Measurements from ENCODE around the gene ATP1A1.

Gene ATP1A1

GRCh38 chr1:116353155-116353554, 19.9 kb upstream of the ATP1A1 start:
- ATAC-seq (replicated peaks), result no peak
- no peak overlapping the region for H3K4me3 Mint-ChIP-seq
- no peak for DNase-seq
- peaks cover 0 to 5% of the 10 kb centered on the region in 2 donors for H3K9me3 Mint-ChIP-seq
- H3K27ac Mint-ChIP-seq, result no peak overlapping the region
- no peaks in the 10 kb centered on the region for H3K36me3 Mint-ChIP-seq
- no peaks in the 10 kb centered on the region for H3K4me1 Mint-ChIP-seq
- peaks cover 10 to 49% of the 10 kb centered on the region in 2 donors for H3K27me3 Mint-ChIP-seq

DNA sequence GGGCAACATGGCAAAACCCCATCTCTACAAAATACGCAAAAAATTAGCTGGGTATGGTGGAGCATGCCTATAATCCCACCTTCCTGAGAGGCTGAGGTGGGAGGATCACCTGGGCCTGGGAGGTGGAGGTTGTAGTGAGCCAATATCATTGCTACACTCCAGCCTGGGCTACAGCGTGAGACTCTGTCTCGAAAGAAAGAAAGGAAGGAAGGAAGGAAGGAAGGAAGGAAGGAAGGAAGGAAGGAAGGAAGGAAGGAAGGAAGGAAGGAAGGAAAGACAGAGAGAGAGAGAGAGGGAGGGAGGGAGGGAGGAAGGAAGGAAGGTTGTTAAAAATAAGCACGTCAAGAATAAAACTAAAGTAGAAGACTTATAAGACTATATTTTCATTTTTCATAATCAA, 17.0 kb upstream of the ATP1A1 start:
- Mint-ChIP-seq H3K27me3 (peaks cover 4 to 28% of the 10 kb centered on the region in 2 donors), H3K36me3 (no peaks in the 10 kb centered on the region), H3K27ac (no peak overlapping the region)

GRCh38 chr1:116356673-116357072, 16.4 kb upstream of the ATP1A1 start:
- Mint-ChIP-seq H3K4me3 (no peak overlapping the region), H3K4me1 (no peaks in the 10 kb centered on the region), H3K27me3 (peaks cover 4 to 25% of the 10 kb centered on the region in 2 donors), H3K9me3 (peaks cover 0 to 2% of the 10 kb centered on the region in 2 donors), H3K36me3 (no peaks in the 10 kb centered on the region), H3K27ac (no peak overlapping the region)
- no peak for DNase-seq
- ATAC-seq (replicated peaks), result no peak

More for the DNA sequence above, 17.0 kb upstream of the ATP1A1 start:
- no peak for ATAC-seq (replicated peaks)
- no peak for DNase-seq
- no peaks in the 10 kb centered on the region for H3K4me1 Mint-ChIP-seq
- no peak overlapping the region for H3K4me3 Mint-ChIP-seq
- H3K9me3 Mint-ChIP-seq, result peaks cover 0 to 2% of the 10 kb centered on the region in 2 donors

DNA sequence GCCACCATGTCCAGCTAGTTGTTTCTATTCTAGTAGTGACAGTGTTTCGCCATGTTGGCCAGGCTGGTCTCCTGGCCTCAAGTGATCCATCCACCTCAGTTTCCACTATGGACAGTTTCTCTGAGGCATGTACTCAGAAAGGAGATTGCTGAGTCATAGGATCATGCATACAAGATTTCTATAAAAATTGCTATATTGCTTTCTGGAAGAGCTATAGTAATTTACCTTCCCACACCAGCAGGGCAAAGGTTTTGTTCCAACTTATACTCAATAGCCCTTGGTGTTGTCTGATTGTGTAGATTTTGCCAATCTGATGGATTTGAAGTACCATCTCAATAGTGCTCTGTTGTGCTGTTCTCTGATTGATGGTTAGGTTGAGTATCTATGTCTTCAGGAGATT, 15.6 kb upstream of the ATP1A1 start:
- DNase-seq (no peak), ATAC-seq (replicated peaks) (no peak)
- H3K27ac Mint-ChIP-seq, result no peak overlapping the region
- peaks cover 0 to 2% of the 10 kb centered on the region in 2 donors for H3K9me3 Mint-ChIP-seq
- H3K4me1 Mint-ChIP-seq, result no peaks in the 10 kb centered on the region
- H3K27me3 Mint-ChIP-seq, result peaks cover 11 to 25% of the 10 kb centered on the region in 2 donors
- H3K4me3 Mint-ChIP-seq, result no peak overlapping the region
- no peaks in the 10 kb centered on the region for H3K36me3 Mint-ChIP-seq

- peaks cover 0 to 2% of the 10 kb centered on the region in 2 donors for H3K9me3 Mint-ChIP-seq
- no peak overlapping the region for H3K27ac Mint-ChIP-seq
- H3K27me3 Mint-ChIP-seq, result peaks cover 17 to 23% of the 10 kb centered on the region in 2 donors
Observed at GRCh38 chr1:116359060-116359830, 13.8 kb upstream of the ATP1A1 start.

GRCh38 chr1:116359871-116360270, 13.2 kb upstream of the ATP1A1 start:
- peaks cover 0 to 2% of the 10 kb centered on the region in 2 donors for H3K9me3 Mint-ChIP-seq
- H3K27me3 Mint-ChIP-seq, result peaks cover 17% of the 10 kb centered on the region in 2 donors
- H3K27ac Mint-ChIP-seq, result no peak overlapping the region
- ATAC-seq (replicated peaks) (no peak), DNase-seq (no peak)
- H3K4me1 Mint-ChIP-seq, result no peaks in the 10 kb centered on the region
- no peak overlapping the region for H3K4me3 Mint-ChIP-seq
- H3K36me3 Mint-ChIP-seq, result no peaks in the 10 kb centered on the region

More at GRCh38 chr1:116359060-116359830, 13.8 kb upstream of the ATP1A1 start:
- H3K36me3 Mint-ChIP-seq, result no peaks in the 10 kb centered on the region
- no peak overlapping the region for H3K4me3 Mint-ChIP-seq
- no peaks in the 10 kb centered on the region for H3K4me1 Mint-ChIP-seq
- no peak for ATAC-seq (replicated peaks)
- DNase-seq, result no peak

GRCh38 chr1:116360429-116361173, 12.4 kb upstream of the ATP1A1 start:
- ATAC-seq (replicated peaks) (no peak), DNase-seq (no peak)
- Mint-ChIP-seq H3K36me3 (no peaks in the 10 kb centered on the region), H3K27ac (no peak overlapping the region), H3K4me3 (no peak overlapping the region), H3K27me3 (peaks cover 14 to 17% of the 10 kb centered on the region in 2 donors), H3K4me1 (no peaks in the 10 kb centered on the region), H3K9me3 (peaks cover 0 to 2% of the 10 kb centered on the region in 2 donors)

- peaks cover 11 to 18% of the 10 kb centered on the region in 2 donors for H3K27me3 Mint-ChIP-seq
- no peaks in the 10 kb centered on the region for H3K4me1 Mint-ChIP-seq
- no peak overlapping the region for H3K4me3 Mint-ChIP-seq
- H3K27ac Mint-ChIP-seq, result no peak overlapping the region
- no peak for ATAC-seq (replicated peaks)
- no peaks in the 10 kb centered on the region for H3K36me3 Mint-ChIP-seq
- no peak for DNase-seq
- H3K9me3 Mint-ChIP-seq, result no peaks in the 10 kb centered on the region
Observed at GRCh38 chr1:116361648-116362047, 11.4 kb upstream of the ATP1A1 start.

DNA sequence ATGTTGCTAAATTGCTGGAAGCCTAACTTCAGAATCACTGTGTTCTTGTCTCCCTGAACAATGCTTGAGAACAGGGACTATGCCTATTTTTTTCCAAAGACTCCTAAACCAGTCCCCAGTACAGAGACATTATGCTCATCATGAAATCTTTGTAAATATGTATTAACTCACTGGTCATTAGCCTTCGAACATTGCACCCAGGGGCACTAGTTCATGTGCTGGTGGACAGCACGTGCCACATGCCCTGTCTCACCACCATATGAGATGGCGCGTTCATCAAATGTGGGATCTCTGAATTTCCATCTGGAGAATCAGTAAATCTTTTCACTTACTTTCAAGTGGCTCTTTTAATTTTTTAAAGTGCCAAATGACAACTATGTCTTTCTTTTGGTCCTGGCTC, 11.0 kb upstream of the ATP1A1 start:
- no peaks in the 10 kb centered on the region for H3K9me3 Mint-ChIP-seq
- no peak overlapping the region for H3K27ac Mint-ChIP-seq
- H3K27me3 Mint-ChIP-seq, result peaks cover 15 to 19% of the 10 kb centered on the region in 2 donors
- DNase-seq (no peak), ATAC-seq (replicated peaks) (no peak)
- H3K4me3 Mint-ChIP-seq, result no peak overlapping the region
- H3K4me1 Mint-ChIP-seq, result no peaks in the 10 kb centered on the region
- H3K36me3 Mint-ChIP-seq, result no peaks in the 10 kb centered on the region

DNA sequence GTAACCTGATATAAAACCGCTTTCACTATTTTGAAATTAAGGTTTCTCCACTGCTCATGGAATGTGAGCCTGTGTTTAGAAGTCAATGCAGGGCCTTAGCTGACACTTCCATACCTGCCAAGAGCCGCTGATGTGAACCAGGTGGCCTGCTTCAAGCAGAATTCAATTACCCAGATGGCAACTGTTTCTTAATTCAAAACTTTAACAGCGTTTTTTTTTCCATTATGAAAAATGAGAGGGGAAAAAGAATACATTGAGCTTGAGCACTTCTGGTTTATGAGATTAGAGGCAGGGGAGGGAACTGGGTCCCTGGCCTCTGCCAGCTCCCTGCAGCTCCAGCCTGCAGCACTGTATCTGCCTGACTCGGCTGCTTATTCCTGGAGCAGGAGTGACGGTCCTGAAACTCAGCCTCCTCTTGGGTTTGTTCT, 7.7 kb upstream of the ATP1A1 start:
- DNase-seq (no peak), ATAC-seq (replicated peaks) (no peak)
- Mint-ChIP-seq H3K9me3 (no peaks in the 10 kb centered on the region), H3K4me1 (no peaks in the 10 kb centered on the region), H3K27me3 (peaks cover 25 to 28% of the 10 kb centered on the region in 2 donors), H3K36me3 (no peaks in the 10 kb centered on the region), H3K4me3 (no peak overlapping the region), H3K27ac (no peak overlapping the region)

DNA sequence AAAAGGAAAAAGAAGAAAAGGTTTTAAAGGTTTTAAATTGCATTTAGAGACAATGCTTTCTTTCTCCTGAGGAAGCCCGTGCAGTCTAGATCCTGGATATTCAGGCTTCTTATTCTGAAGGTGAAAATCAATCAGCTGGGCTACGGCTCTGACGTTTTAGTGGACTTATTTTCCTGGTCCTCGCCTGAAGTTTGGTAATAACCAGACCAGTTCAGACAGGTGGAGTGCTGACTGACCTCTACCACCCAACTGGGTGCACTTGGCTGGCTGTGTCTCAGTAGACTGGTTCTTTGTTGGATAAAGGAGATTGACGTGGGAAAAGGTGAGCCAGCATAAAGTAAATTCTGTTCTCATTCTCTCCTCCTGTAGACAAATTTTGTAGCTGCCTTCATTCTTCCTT, 7.2 kb upstream of the ATP1A1 start:
- H3K27me3 Mint-ChIP-seq, result peaks cover 25 to 31% of the 10 kb centered on the region in 2 donors
- no peak overlapping the region for H3K27ac Mint-ChIP-seq
- no peaks in the 10 kb centered on the region for H3K9me3 Mint-ChIP-seq
- H3K4me3 Mint-ChIP-seq, result no peak overlapping the region
- no peaks in the 10 kb centered on the region for H3K4me1 Mint-ChIP-seq
- DNase-seq (no peak), ATAC-seq (replicated peaks) (no peak)
- no peaks in the 10 kb centered on the region for H3K36me3 Mint-ChIP-seq

DNA sequence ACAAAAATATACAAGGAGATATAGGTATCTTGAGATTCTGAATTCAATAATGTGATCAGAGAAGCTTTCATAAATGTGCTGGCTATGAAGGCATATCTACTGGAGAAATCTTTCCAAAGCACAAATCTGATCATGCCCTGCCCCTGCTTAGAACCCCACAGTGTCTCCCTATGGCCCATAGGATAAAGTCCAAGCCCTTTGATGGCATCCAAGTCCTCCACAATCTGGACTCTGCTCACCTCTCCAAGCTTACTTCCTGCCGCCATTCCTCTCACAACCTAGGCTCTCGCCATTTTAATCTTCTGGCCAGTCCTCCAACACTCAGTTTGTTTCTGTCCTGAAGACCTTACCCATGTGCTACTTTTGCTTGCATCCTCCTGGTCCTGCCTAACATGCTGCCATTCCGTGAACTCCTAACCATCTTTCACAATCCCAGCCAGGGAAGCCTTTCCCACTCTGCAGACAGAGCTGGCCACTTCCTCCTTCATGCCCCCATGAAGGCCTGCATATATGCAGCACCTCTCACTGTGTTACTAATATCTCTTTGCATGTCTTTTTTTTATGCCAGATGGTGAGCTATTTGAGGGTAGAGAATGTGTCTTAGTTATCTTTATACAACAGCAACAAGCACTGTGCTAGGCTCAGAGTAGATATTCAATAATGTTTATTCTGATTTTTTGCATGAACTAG, 5.6 kb upstream of the ATP1A1 start:
- Mint-ChIP-seq H3K36me3 (no peaks in the 10 kb centered on the region), H3K9me3 (no peaks in the 10 kb centered on the region), H3K27me3 (peaks cover 25 to 27% of the 10 kb centered on the region in 2 donors), H3K4me1 (peaks cover 0 to 6% of the 10 kb centered on the region in 2 donors), H3K27ac (no peak overlapping the region), H3K4me3 (no peak overlapping the region)
- DNase-seq (no peak), ATAC-seq (replicated peaks) (no peak)

DNA sequence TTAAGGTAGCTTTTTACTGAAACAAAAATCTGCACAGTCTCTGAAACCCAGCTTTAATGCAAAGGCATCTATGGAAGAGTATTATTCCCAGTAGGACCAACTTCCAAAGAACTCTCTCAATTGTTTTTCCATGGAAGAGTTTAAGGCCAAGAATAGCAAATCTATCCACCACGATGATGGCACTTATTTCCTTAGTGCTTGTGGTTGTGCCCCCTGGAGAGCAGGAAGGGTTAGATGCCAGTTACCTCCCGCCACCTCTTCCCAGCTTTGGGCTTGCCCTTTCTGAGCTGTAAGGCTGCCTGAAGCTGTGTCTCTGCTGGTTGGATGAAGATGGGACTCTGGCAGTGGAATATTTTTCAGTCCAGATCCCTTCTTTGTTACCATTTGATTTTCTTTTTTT, 4.8 kb upstream of the ATP1A1 start:
- ATAC-seq (replicated peaks) (no peak), DNase-seq (no peak)
- H3K27ac Mint-ChIP-seq, result no peak overlapping the region
- H3K27me3 Mint-ChIP-seq, result peaks cover 22 to 25% of the 10 kb centered on the region in 2 donors
- peaks cover 2 to 8% of the 10 kb centered on the region in 2 donors for H3K4me1 Mint-ChIP-seq
- H3K9me3 Mint-ChIP-seq, result no peaks in the 10 kb centered on the region
- H3K36me3 Mint-ChIP-seq, result peaks cover 0 to 1% of the 10 kb centered on the region in 2 donors
- no peak overlapping the region for H3K4me3 Mint-ChIP-seq

- Mint-ChIP-seq H3K27ac (no peak overlapping the region), H3K4me1 (peaks cover 12 to 21% of the 10 kb centered on the region in 2 donors), H3K27me3 (peaks cover 21 to 25% of the 10 kb centered on the region in 2 donors), H3K9me3 (no peaks in the 10 kb centered on the region), H3K4me3 (no peak overlapping the region), H3K36me3 (peaks cover 1 to 8% of the 10 kb centered on the region in 2 donors)
- ATAC-seq (replicated peaks) (no peak), DNase-seq (no peak)
Observed at GRCh38 chr1:116370181-116370580, 2.9 kb upstream of the ATP1A1 start.
